Activated CD4-positive, alpha-beta T cell treated with anti-CD3 and anti-CD28 coated beads, Interleukin-2, amount 10 ng/mL, durations not matched to agents 24 days and 14 days (primary cell): ENCODE measurements around the gene RPIA. TPM values are rescaled to one million over a fixed set of nuclear protein-coding genes. Genes with fewer than 3 reads are reported as not detected.

Experiments used
- total RNA-seq: library from RNA; stranded (reverse); gene quantifications from 2 replicates; pipeline ENCODE4 v1.2.3, GENCODE V29; 2022

The RPIA gene
- total RNA-seq, 1 donor from 2014 or later, result 80.6 TPM

Other genes starting within 250 kb of the RPIA start
- not detected in 2 replicates for gene FOXI3, start 239.0 kb upstream of the RPIA start, total RNA-seq
- gene EIF2AK3, start 64.2 kb upstream of the RPIA start, total RNA-seq, result 20.2 and 22.8 TPM in 2 replicates